Stimulated activated CD8-positive, alpha-beta memory T cell treated with anti-CD3 and anti-CD28 coated beads, Interleukin-7, amount 100 ng/mL, for 1 hour (primary cell): ENCODE measurements around the gene COX19.
A peak's percentile ranks its signal among the peaks of the same experiment; 100 is the strongest.
"Not testable (repeated sequence)": the region's sequence is repeated elsewhere in the genome, so short reads cannot be mapped to it uniquely, and the experiment has no call there.

ENCODE experiments used
- DNase-seq, 2 donors: peaks; one replicate each; pipeline ENCODE4 v3.0.0-alpha.2; 2020; ENCODE audit warnings: low read depth in 2 of 2

The COX19 gene

DNA sequence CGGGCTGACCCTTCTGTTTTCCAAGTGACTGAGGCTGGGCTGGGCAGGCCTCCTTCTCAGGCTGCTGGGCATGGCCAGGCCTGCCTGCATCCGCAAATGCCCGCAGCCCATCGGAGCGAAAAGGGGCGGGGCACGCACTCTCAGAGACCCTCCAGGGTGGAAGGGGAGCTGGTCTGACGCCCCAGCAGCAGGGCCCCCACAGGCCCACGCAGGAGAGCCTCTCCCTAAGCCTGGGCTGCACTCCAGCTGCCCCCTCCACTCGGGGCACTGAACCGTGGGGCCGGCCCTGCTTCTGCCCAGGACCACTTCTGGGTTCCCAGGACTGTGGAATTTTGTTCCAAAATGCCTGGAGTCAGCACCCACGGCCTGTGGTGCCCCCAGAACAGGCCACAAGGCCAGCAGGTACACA is 30.2 kb downstream of the COX19 start:
- DNase-seq: no peak

DNA sequence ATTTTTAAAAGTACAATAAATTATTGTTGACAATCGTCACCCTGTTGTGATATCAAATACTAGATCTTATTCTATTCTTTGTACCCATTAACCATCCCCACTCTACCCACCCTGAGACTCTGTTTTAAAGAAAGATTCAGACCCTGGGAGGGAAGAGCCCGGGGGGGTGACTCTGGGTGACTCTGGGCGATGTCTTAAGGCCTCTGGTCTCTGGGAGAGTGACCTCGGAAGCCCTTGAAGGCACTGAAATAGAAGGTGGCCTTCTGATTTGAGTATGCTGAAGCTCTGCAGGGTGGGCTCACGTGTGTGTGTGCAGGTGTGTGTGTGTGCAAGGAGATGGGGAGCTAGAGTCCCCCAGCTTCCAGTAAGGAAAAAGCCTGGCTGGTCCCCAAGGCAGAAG is 30.6 kb downstream of the COX19 start:
- no peak for DNase-seq

DNA sequence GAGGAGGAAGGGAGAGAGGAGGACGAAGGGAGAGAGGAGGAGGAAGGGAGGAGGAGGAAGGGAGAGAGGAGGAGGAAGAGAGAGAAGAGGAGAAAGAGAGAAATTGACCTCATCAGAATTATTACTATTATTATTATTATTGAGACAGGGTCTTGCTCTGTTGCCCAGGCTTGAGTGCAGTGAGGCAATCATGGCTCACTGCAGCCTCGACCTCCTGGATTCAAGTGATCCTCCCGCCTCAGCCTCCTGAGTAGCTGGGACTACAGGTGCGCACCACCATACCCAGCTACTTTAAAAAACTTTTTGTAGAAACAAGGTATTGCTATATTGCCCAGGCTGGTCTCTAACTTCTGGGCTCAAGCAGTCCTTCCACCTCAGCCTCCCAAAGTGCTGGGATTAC is 31.6 kb downstream of the COX19 start:
- not testable (repeated sequence) for DNase-seq

DNA sequence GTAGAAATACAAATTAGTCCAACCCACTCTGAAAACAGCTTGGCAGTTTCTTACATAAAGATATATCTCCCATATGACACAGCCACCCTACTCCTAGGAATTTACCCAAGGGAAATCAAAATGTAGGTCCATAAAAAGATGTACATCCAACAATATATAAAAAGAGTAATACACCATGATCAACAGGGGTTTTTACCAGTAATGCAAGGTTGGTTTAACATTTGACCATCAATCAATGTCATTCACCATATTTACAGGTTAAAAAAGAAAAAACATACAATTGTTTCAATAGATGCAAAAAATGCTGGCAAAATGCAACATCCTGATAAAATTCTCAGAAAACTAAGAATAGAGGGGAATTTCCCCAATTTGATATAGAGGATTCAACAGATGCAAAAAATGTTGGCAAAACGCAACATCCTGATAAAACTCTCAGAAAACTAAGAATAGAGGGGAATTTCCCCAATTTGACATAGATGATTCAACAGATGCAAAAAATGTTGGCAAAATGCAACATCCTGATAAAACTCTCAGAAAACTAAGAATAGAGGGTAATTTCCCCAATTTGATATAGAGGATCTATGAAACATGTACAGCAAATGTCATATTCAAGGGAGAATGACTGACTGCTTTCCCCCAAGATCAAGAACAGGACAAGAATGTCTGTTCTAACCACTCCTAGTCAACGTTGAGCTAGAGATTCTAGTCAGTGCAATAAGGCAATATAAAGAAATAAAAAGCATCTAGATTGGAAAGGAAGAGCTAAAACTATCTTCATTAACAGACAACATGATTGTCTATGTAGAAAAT is 34.5 kb downstream of the COX19 start:
- DNase-seq: no peak

DNA sequence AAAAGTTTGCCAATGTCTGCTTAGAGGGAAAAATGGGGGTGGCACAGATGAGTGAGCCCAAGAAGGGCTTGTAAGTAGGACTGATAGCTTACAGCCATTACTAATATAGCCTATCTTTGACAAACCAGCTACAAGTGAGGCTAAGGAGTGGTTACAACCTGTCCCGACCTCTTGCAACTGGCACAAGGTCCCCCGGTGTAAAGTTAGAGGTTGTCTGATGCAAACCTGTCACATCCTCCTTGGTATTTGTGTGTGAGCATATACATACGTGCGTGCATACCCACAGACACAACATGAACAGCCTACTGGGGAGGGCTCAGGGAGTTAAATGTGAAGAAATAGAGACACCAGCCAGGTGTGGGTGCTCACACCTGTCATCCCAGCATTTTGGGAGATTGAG is 35.5 kb downstream of the COX19 start:
- no peak for DNase-seq

DNA sequence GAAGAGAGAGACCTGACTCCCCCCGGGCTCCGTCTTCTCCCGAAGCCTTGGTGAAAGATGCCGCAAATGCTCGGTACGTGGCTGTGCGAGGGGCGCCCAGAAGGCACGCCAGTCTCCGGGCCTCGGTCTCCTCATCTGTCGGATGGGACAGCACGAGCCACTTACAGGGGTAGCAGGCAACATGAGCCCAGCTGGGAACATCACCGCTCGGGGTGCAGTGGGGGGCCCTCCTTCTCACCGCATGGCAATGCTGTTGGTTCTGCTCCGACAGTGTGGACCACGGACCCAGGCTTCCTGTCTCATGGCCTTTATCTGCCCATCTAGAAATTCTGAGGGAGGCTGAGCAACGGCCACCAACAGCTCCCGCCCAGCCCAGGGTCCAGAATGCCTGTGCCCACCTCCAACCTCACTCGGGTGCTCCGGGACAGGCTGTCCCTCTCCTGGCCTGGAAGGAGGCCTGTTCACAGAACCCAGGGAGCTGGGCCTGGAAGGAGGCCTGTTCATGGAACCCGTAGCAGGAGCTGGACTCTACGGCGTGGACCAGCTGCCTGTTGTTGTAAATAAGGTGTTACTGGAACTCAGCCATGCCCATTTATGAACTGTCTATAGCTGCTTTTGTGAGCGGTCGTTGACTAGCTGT is 36.7 kb downstream of the COX19 start:
- DNase-seq: no peak

DNA sequence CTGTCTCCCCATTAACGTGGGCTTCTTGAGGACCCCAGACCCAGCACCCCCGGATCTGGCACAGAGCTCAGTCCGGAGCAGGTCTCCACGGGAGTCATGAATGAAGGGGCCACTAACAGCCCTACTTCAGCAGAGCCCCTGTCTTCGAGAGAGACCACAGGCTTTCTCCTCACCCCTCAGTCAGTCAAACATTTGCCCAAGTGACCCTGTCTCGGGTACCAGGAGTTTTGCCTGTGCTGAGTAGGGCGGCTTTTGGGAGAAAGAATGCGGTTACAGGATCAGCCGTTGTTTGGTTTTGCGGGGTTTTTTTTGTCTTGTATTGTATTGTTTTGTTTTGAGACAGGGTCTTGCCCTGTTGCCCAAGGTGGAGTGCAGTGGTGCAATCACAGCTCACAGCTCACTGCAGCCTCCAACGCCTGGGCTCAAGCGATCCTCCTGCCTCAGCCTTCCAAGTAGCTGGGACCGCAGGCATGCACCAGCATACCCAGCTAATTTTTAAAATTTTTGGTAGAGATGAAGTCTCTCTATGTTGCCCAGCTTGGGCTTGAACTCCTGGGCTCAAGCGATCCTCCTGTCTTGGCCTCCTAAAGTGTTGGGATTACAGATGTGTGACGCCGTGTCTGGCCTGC is 37.4 kb downstream of the COX19 start:
- DNase-seq: no peak

DNA sequence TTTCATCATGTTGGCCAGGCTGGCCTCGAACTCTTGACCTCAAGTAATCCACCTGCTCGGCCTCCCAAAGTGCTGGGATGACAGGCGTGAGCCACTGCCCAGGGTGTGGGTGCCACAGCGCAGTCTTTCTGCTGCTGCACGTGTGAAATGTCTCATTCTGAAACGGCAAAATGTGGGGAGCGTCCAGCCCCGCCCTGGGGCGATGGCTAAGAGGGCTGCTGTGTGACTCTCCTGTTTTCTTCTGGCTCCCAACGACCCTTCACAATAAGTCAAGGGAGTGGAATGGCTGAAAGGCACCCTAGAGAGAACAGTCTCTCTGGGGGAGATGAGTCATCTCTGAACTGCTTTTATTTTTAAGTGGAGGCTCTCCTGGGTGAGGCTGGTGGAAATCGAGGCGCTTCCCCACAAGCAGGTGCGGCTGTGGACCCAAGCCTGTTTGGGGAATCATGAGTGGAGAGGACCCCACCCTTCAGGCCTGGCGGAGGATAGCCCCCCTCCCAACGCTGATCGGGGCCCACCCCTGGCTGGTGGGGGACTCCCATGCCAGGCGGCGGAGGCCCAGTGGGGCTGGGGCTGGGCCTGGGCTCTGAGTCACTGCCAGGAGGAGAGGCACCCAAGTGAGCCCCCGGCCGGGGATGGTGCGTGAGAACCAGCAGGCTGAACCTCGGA is 38.8 kb downstream of the COX19 start:
- no peak for DNase-seq

DNA sequence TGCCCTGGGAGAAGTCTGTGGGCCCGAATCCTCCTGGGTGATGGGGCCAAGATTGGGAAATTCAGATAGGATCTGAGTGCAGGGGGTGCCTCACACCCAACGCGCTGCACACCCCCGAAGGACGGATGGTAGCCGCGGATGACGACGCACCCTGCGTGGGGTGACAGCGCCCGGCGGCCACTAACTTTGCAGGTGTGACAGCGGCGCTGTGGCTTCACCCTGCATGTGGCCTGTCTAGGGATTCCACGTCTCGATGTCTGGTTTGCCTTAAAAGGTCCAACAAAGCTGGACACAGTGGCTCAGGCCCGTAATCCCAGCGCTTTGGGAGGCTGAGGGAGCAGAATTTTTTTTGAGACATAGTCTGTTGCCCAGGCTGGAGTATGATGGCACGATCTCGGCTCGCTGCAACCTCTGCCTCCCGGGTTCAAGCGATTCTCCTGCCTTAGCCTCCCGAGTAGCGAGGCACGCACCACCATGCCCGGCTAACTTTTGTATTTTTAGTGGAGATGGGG is 39.4 kb downstream of the COX19 start:
- no peak for DNase-seq

DNA sequence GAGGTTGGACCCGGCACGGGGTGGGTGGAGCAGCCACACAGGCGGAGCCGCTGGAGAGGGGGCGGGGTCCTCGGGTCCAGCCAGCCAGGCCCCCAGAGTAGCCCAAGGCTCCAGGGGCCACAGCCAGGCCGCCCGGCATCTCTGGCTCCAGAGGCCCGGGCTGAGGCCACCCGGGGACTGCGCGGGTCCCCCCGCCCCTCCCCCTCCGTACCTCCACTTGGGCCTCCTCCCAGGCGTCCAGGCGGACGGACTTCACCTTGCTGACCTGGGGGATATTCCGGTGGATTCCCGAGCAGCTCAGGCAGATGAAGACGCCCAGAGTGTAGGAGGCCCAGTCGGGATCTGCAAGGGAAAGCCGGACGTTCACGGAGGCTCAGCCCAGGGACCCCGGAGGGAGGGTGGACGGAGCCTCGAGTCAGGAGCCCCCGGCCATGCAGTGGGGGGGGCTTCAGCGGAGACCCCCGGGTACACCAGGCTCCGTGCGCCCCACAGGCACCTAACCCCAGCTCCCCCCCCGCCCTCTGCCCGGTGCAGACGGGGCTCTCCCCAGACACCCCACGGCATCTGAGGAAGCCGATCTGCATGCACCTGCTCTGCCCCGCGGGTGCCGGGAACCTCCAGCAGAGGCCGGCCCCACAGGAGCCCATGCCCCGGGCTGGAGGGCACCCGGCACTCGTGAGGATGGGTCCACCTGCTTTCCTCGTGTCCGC is 40.0 kb downstream of the COX19 start:
- DNase-seq: no peak

DNA sequence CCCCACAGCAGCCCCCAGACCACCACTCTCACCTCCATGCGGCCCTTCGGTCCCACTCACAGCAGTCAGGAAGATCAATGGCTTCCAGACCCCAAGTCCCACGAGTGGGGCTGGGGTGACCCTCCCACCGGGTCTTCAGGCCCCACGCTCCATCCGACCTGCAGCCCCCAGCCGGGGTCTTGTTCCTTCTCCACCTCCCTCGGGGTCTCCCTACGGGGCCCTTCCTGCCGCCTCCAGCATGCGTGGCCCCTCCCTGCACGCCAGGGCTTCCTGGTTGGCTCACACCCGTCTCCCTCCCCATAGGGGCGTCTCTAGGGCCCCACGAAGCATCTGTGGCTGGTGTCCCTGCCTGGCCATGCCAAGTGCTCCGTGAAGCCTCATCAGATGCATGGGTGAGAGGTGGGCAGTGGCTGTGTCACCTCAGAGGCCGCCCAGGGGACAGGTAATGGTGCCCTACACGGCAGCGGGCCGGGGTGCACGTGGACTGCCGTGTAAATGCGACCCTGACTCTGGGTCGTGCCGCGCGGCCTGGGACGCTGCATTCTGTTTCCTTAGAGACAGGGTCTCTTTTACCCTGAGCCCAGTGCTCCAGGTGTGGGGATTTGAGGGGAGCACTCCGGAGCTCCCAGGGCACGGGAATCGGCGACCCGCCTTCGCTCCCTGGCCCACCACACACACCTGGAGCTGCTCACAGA is 40.7 kb downstream of the COX19 start:
- no peak for DNase-seq

DNA sequence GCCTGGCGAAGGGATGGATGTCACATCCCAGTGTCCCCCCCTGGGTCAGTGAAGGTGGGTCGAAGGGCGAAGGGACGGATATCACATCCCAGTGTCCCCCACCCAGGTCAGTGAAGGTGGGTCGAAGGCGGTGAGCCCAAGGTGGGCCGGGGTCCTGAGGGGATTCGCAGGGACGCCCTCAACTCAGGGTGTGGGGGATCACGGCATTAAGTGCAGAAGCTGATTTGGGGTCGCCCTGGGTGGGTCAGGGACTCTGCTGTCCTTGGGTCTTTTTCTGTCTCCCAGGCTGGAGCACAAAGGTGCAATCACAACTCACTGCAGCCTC is 42.7 kb downstream of the COX19 start:
- no peak for DNase-seq

DNA sequence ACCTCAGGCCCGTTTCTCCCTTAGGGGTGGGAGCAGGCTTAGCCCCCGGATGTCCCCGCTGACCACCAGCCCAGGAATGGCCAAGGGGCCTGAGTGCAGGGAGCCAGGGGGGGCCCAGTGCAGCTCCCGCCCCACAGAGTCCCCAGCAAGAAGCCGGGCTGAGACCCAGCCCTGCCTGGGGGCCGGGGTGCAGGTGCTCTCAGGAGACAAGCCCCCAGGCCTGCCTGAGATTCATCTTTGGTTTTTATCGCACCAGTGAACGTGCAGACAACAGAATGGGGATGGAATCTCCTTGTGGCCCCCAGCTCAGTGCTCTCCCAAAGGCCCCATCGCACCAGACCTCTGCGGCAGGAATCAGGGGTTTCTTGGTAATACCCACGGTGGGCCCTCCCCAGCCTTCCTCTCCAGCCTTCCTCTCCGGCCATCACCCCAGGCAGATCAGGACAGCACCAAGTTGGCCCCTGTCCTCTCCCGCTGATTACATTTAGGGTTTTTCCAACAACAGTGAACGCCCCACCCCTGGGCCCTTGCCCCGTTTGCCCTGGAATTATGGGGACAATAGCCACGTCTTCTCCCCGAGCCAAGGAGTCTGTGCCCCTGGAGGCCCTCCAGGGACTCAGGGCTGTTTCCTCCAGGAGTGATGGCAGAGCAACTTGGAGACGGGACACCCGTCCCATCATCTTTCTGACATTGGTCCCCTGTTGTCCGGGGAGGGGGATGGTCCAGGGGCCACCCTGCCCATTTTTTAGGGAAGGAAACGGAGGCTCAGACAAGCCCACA is 43.3 kb downstream of the COX19 start:
- no peak for DNase-seq

DNA sequence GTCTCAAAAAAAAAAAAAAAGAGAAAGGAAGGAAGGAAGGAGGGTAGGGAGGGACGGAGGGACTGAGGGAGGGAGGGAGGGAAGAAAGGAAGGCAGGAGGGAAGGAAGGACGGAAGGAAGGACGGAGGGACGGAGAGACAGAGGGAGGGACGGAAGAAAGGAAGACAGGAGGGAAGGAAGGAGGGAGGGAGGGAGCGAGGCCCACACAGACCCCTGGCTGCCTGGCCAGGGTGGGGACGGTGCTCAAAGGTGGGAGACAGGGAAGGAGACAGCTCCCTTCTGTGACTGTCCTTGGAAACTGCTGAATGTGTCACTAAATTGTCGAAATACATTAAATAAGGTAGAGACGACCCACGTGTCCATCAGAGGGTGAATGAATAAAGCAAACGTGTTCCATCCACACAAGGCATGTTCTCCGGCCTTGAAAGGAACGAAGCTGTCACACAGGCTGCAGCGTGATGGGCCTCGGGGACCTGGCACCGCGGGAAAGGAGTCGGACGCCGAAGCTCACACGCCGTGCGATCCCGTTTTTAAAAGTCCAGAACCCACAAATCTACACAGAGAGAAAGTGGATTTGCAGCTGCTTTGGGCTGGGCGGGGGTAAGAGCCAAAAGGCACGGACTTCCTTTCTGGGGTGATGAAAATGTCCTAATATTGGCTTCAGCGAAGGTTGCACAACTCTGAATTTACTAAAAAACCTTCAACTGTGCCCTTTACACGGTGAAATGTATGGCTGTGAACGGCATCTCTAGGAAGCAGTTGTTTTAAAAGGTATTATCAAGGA is 44.2 kb downstream of the COX19 start:
- DNase-seq: no peak

DNA sequence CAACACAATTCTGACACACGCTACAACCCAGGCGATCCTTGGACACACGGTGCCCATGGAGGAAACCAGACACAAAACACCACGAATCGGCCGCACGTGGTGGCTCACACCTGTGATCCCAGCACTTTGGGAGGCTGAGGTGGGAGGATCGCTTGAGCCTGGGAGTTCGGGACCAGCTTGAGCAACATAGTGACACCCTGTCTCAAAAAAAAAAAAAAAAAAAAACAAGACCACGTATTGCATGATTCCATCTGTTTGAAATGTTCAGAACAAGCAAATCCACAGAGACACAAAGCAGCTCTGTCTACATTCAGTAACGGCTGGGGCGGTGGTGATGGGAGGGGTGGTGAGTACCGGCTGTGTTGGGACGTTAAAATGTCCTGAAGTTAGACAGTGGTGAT is 46.0 kb downstream of the COX19 start:
- no peak for DNase-seq

DNA sequence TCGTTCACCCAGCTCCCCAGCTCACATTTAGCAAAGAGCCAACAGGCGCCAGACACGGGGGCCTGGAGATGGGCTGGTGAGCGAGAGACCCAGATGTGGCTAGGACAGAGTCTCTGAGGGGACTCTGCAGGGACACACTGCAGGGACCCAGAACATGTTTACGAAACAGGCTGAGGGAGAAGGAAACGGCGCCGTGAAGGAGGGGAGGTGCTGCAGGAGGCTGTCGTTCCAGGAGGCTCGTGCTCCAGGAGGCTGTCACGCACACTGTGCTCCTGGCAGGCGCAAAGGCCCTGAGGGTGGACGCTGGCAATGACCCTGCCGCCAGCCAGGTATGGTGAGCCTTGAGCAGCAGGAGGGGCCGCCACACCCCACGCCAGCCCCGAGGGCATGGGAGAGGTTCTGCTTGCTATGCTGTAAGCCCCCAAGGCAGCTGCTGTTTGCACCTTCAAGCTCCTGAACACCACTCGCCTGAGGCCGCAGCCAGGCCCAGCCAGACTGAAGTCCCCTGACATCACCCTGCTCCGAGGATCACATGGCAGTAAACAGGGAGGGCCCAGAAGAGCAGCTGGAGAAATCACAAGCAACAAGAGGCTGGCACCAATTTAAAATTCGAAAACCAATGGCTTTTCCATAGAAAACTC is 48.2 kb downstream of the COX19 start:
- no peak for DNase-seq

DNA sequence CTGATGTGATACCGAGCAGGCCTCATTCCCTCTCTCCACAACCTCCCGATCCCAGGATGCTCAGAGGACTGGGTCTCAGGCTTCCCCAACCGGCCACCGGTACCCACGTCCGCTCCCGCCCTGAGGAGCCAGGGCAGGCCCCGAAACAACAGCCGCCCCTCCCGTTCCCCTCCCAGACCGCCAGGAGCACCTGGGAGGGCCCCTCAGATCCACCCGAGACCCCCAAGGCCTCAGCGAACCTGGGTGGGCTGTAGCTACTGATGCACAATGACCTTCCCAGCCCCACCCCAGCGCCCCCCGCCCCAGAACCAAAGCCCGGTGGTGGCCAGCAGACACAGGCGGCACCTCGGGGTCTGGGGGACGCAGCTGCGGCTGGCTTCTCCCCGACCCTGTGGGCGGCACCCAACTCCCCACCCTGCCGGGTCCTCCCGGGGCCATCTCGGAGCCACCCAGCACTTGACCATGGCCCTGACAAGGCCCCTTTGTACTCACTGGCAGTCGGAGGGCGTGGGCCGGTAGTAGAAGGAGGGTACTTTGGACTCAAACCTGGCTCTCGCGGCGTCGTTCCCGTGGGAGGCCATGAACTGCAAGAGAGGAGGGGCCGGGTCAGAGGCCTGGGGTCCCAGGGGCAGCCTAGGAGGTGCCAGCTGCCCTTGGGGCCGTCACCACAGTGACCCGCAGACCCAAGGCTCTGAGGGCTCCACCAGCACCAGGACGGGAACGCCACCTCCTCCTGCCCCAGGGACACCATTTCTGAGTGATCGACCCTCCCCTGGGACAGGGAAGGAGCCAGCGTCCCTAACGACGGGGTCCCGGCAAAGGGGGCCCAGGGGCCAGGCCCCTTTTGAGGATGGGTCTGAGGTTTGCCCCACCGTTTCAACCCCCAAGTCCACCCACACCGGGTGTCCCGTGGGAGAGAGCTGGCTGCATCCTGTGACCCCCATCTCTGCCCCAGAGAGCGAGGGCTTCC is 49.0 kb downstream of the COX19 start:
- no peak for DNase-seq

DNA sequence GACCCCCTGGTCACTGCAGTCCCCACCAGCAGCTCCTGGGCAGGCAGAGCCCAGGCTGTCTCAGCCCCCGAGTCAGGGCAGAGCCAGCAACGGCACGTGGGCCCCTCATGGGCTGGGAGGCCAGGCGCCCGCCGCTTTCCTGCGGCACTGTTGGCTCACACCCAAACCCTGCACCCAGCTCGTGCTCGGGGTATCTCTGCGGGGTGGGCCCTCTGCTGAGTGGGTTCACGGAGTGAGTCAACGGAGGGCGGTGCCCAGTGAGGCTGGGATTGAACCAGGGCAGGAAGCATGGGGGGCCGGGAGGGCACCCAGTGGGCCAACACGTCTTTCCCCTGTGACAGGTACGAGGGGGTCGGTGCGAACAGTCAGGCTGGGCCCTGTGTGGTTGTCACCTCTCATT is 49.7 kb downstream of the COX19 start:
- DNase-seq: peak; percentile 57 to 67
